Neuronal stem cell (in vitro differentiated cells): Measurements from ENCODE around the gene SRGAP2C.
"Not testable (repeated sequence)": the region's sequence is repeated elsewhere in the genome, so short reads cannot be mapped to it uniquely, and the experiment has no call there.

ENCODE experiments used
- DNase-seq: peaks from one replicate; pipeline ENCODE4 v3.0.0-alpha.2; 2013; ENCODE audit warnings: low spot score
- H2AFZ ChIP-seq: one replicate; pipeline ENCODE4 v1.6.1; 2013; ENCODE audit warnings: mild to moderate bottlenecking, low read length, inconsistent platforms
- H2AK5ac ChIP-seq: 2 replicates; pipeline ENCODE4 v1.6.1; 2013; ENCODE audit warnings: low read depth, mild to moderate bottlenecking, inconsistent platforms, low read length, moderate library complexity, mixed read lengths
- H2BK120ac ChIP-seq: 2 replicates; pipeline ENCODE4 v1.6.1; 2013; ENCODE audit warnings: low read depth, mild to moderate bottlenecking, inconsistent platforms, low read length, moderate library complexity, mixed read lengths
- H2BK12ac ChIP-seq: one replicate; pipeline ENCODE4 v1.6.1; 2013; ENCODE audit warnings: low read length, inconsistent platforms
- H2BK15ac ChIP-seq: 2 replicates; pipeline ENCODE4 v1.6.1; 2013; ENCODE audit warnings: mild to moderate bottlenecking, low read length, inconsistent platforms, mixed read lengths
- H2BK5ac ChIP-seq: one replicate; pipeline ENCODE4 v1.6.1; 2013; ENCODE audit warnings: inconsistent platforms, mild to moderate bottlenecking, low read length, moderate library complexity
- H3K14ac ChIP-seq: one replicate; pipeline ENCODE4 v1.6.1; 2013; ENCODE audit warnings: low read length, inconsistent platforms
- H3K18ac ChIP-seq: 2 replicates; pipeline ENCODE4 v1.6.1; 2013; ENCODE audit warnings: low read length, inconsistent platforms
- H3K23ac ChIP-seq: 2 replicates; pipeline ENCODE4 v1.6.1; 2013; ENCODE audit warnings: low read depth, mild to moderate bottlenecking, mixed read lengths, low read length, inconsistent platforms; ENCODE audit not compliant: poor library complexity
- H3K27ac ChIP-seq: replicated peaks from 3 replicates; pipeline ENCODE4 v1.5.1; 2013; ENCODE audit warnings: low read length, inconsistent platforms
- H3K27me3 ChIP-seq, 3 experiments: 2 replicates each; pipeline ENCODE4 v1.6.1; 2013; ENCODE audit warnings: low read length in 3 of 3, mild to moderate bottlenecking in 2 of 3, inconsistent platforms in 1 of 3, low read depth in 1 of 3, mixed read lengths in 1 of 3, moderate library complexity in 1 of 3; ENCODE audit not compliant: control insufficient read depth in 3 of 3, insufficient read depth in 3 of 3
- H3K36me3 ChIP-seq, 2 donors: replicated peaks in 1 of 2; 2 replicates each; pipeline ENCODE4 v1.6.1; 2013; ENCODE audit warnings: low read length in 2 of 2; ENCODE audit not compliant: control insufficient read depth in 2 of 2, insufficient read depth in 2 of 2
- H3K4ac ChIP-seq: 2 replicates; pipeline ENCODE4 v1.6.1; 2013; ENCODE audit warnings: inconsistent platforms, mild to moderate bottlenecking, low read length, moderate library complexity
- H3K4me1 ChIP-seq, 2 donors: 1 replicate in 1 of 2; 2 replicates in 1 of 2; pipeline ENCODE4 v1.6.1; 2013; ENCODE audit warnings: low read length in 2 of 2, low read depth in 1 of 2; ENCODE audit not compliant: control insufficient read depth in 2 of 2, insufficient read depth in 1 of 2
- H3K4me2 ChIP-seq: one replicate; pipeline ENCODE4 v1.6.1; 2013; ENCODE audit warnings: mild to moderate bottlenecking, low read length, inconsistent platforms; ENCODE audit not compliant: insufficient read depth, poor library complexity, severe bottlenecking
- H3K4me3 ChIP-seq, 2 donors: 2 replicates each; pipeline ENCODE4 v1.5.1; 2013; ENCODE audit warnings: low read length in 2 of 2, mild to moderate bottlenecking in 2 of 2, inconsistent platforms in 1 of 2, moderate library complexity in 1 of 2
- H3K79me1 ChIP-seq: one replicate; pipeline ENCODE4 v1.6.1; 2013; ENCODE audit warnings: low read depth, mild to moderate bottlenecking, inconsistent platforms, low read length, moderate library complexity
- H3K9ac ChIP-seq: one replicate; pipeline ENCODE4 v1.6.1; 2013; ENCODE audit warnings: mild to moderate bottlenecking, low read depth, low read length, inconsistent platforms; ENCODE audit not compliant: poor library complexity
- H3K9me3 ChIP-seq, 2 donors: replicated peaks in 1 of 2; 2 replicates each; pipeline versions ENCODE3 to v1.6.1; 2013; ENCODE audit warnings: low read length in 2 of 2, mild to moderate bottlenecking in 2 of 2, inconsistent platforms in 1 of 2, low read depth in 1 of 2, mixed read lengths in 1 of 2, moderate library complexity in 1 of 2; ENCODE audit not compliant: control insufficient read depth in 2 of 2, insufficient read depth in 1 of 2
- H4K8ac ChIP-seq: one replicate; pipeline ENCODE4 v1.6.1; 2013; ENCODE audit warnings: low read depth, mild to moderate bottlenecking, inconsistent platforms, low read length, moderate library complexity
- H4K91ac ChIP-seq: one replicate; pipeline ENCODE4 v1.6.1; 2013; ENCODE audit warnings: low read length, low read depth, mild to moderate bottlenecking, inconsistent platforms; ENCODE audit not compliant: poor library complexity
- WGBS, 2 donors: extraction: QIAGEN DNeasy Blood & Tissue Kit; methylation state at CpG; one replicate each; pipeline ENCODE4 v1.1.7; 2013; ENCODE audit warnings: missing lambda C conversion rate in 2 of 2, mixed read lengths in 1 of 2; ENCODE audit not compliant: insufficient read length in 2 of 2, insufficient replicate concordance in 1 of 2; ENCODE audit errors: extremely low coverage in 2 of 2; 5-methylcytosine and 5-hydroxymethylcytosine counted together

Gene SRGAP2C

GRCh38 chr1:121279548-121279898 lies 94.7 kb downstream of the SRGAP2C start:
- H3K4me3 ChIP-seq, H2AFZ ChIP-seq, H4K8ac ChIP-seq, H2BK15ac ChIP-seq, H3K18ac ChIP-seq, H2BK120ac ChIP-seq, H3K9ac ChIP-seq, H2BK12ac ChIP-seq, H3K4me1 ChIP-seq, H2AK5ac ChIP-seq, H3K23ac ChIP-seq, H4K91ac ChIP-seq, H3K27me3 ChIP-seq, H3K27ac ChIP-seq, H3K4me2 ChIP-seq, H3K14ac ChIP-seq, H3K79me1 ChIP-seq, H3K9me3 ChIP-seq, H3K4ac ChIP-seq, H2BK5ac ChIP-seq, DNase-seq, H3K36me3 ChIP-seq: not testable (repeated sequence)
- WGBS, 2 donors, result no CpG with 5 or more reads among the region's 4 CpGs

GRCh38 chr1:121280699-121281317 lies 96.0 kb downstream of the SRGAP2C start:
- not testable (repeated sequence) for H3K4me2 ChIP-seq, H3K27me3 ChIP-seq, H4K91ac ChIP-seq, H3K14ac ChIP-seq, H3K9ac ChIP-seq, H2BK120ac ChIP-seq, H2AFZ ChIP-seq, DNase-seq, H3K36me3 ChIP-seq, H3K9me3 ChIP-seq, H3K4me1 ChIP-seq, H2AK5ac ChIP-seq, H2BK12ac ChIP-seq, H3K4me3 ChIP-seq, H4K8ac ChIP-seq, H3K4ac ChIP-seq, H2BK5ac ChIP-seq, H3K27ac ChIP-seq, H3K79me1 ChIP-seq, H3K18ac ChIP-seq, H3K23ac ChIP-seq, H2BK15ac ChIP-seq
- no CpG with 5 or more reads among the region's 5 CpGs for WGBS, 2 donors

DNA sequence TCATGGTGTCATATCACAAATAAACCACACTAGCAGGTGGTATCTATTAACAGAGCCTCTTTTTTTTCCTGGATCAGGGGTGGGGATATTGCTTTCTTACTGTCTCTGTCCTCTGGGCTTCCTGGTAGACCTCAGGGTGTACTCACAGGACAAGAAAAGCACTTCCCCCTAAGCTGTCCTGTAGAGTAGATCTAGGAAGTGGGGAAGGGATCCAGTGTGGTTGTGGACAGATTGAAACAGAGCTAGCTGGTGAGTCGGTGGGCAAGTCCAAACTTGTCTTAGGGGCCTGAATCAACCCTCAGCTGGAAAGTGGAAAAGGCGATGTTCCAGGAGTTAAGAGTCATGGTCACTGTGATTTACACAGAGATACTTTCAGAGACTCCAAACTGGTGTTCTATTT lies 96.7 kb downstream of the SRGAP2C start:
- H3K27me3 ChIP-seq, H2BK15ac ChIP-seq, H2AFZ ChIP-seq, DNase-seq, H3K4me3 ChIP-seq, H3K14ac ChIP-seq, H3K4me1 ChIP-seq, H3K79me1 ChIP-seq, H3K9ac ChIP-seq, H2AK5ac ChIP-seq, H3K27ac ChIP-seq, H3K4me2 ChIP-seq, H4K91ac ChIP-seq, H2BK12ac ChIP-seq, H3K4ac ChIP-seq, H3K23ac ChIP-seq, H2BK5ac ChIP-seq, H3K18ac ChIP-seq, H4K8ac ChIP-seq, H3K36me3 ChIP-seq, H3K9me3 ChIP-seq, H2BK120ac ChIP-seq: not testable (repeated sequence)
- no CpG with 5 or more reads among the region's 2 CpGs for WGBS, 2 donors

DNA sequence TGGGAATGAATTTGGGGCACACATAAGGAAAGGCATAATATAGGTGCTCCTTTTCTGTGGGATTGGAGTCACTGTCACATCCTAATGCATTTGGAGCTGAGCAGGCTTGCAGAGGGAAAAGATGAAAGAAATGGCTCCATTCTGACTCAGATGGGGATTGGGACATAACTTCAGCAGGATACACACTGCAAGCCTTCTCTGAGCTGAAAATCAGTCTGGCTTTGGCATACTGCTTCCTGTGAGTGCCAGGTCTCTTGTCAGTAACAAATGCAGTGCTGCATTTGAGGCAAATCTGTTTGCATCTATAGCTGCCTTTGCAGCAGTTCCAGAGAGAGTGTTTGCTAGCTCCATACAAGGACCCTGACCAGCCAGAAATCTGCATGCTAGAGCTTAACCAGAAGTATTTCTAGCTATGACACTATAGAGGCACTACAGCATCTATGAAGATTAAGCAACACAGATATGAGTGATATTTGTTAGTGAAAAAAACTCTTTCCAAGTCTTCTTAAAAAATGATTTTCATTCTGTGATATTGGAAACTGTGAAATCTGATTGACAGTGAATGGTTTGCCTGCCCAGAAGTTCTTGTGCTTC lies 98.9 kb downstream of the SRGAP2C start:
- not testable (repeated sequence) for H3K9me3 ChIP-seq, H4K91ac ChIP-seq, H2BK15ac ChIP-seq, H2BK12ac ChIP-seq, DNase-seq, H3K4me2 ChIP-seq, H4K8ac ChIP-seq, H2BK120ac ChIP-seq, H3K9ac ChIP-seq, H3K4me3 ChIP-seq, H3K18ac ChIP-seq, H3K4me1 ChIP-seq, H3K23ac ChIP-seq, H3K79me1 ChIP-seq, H2AK5ac ChIP-seq, H3K27me3 ChIP-seq, H3K27ac ChIP-seq, H3K4ac ChIP-seq, H2AFZ ChIP-seq, H3K36me3 ChIP-seq, H3K14ac ChIP-seq, H2BK5ac ChIP-seq
